SHP77 (cell line): Measurements from ENCODE around the gene ENTREP3.
"Not testable (repeated sequence)": the region's sequence is repeated elsewhere in the genome, so short reads cannot be mapped to it uniquely, and the experiment has no call there.

Experiments
- DNase-seq, 2 experiments: peaks; one replicate each; lab custom pipeline; 2025; lab: John Stamatoyannopoulos, UW

The ENTREP3 gene

DNA sequence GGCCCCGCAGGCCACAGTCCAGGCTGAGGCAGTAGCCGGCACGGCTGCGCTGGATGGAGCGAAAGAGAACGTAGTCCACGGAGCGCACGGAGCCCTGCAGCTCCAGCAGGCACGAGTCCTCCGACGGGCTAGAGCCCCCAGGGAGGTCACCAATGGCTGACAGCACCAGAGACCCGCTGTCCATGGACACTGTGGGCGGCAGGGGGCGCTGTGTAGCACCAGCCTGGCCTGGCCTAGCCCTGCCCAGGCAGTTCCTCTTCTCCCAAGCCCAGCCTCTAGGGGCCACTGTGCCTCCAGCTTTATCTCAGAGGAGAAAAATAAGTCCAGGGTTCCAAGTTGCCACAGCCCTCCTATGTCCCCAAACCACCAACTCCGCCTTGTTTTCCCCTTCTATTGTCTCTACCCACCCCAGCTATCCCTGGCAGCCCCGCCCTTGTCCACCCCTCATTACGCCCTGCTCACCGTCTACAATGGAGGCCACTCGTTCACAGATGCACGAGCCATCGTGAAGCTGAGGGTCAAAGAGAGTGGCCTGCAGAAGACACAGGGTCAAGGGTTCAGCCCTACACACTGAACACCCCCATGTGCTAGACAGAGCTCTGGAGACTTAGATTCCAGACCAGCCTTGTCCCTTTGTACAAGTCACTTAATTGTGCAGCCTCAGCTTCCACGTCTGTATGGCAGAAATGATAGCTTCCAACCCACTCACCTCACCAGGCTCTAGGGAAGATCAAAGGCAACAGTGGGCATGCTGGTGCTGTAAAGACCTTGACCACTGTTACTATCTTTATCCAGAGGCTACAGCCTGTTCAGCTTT lies 4.4 kb downstream of the ENTREP3 start:
- DNase-seq: peak; percentile 97 to 98

DNA sequence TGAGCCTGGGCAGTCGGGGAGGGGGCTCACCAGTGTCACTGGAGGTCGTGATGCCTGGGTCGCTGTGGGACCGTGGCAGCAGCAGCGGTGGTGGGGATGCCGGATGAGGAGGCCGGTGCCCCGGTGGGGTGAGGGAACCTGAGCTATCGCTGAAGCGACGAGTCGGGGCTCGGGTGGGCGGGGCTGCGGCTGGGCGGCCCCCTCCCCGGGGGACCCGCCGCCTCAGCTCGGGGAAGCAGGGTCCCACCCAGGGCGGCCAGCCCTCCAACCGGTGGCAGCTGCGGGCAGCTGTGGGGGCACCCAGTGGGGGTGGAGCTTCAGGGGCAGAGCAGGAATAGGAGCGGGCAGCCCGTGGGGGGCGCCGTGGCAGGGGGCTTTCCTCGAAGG lies 5.0 kb downstream of the ENTREP3 start:
- no peak for DNase-seq

DNA sequence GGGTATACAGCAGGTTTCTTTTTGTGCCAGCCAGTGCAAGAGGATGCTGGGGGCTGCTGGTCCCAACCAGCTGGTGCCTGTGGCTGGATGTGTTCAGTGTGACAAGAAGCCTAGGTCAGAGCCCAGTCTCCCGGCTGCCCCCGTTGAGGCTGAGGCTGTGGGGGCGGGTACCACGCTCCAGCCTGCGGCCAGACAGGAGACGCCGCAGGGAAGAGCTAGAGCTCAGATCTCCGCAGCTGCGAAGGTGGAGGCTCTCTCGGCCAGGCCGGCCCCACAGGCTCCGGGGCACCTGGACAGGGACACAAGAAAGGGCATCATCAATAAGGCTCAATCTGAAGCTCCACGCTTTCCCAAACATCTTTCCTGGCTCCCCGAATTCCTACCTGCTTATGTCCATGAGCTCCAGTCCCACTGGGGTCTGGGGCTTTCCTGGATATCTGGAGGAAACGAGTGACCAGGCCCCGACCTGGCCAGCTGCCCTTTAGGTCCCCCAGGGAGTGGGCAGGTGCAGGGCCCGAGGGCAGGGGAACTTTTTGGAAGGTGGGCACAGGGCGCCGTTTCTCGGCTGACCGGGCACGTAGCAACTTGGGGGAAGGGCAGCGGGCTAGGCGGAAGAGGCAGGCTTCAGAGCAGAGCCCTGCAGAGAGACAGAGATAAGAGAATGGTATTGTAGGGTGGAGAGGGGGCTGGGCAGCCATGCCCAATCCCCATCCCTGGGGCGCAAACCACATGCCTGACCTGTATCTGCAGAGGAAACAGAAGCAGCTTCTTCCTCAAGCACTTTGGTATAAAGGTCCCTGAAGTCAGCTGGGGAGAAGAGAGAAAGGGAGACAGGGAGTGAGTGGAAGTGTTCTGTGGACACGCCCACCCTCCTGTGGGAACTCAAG lies 7.4 kb downstream of the ENTREP3 start:
- DNase-seq: no peak

DNA sequence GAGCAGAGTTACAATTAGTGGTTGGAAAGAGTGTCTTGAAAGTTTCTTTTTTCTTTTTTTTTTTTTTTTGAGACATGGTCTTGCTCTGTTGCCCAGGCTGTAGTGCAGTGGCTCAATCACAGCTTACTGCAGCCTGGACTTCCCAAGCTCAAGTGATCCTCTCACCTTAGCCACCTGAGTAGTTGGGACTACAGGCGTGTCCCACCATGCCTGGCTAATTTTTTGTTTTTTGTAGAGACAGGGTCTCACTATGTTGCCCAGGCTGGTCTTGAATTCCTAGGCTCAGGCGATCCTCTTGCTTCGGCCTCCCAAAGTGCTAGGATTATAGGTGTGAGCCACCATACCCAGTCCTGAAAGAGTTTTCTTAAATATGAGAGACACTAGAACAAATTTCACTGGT lies 8.5 kb downstream of the ENTREP3 start:
- not testable (repeated sequence) for DNase-seq

DNA sequence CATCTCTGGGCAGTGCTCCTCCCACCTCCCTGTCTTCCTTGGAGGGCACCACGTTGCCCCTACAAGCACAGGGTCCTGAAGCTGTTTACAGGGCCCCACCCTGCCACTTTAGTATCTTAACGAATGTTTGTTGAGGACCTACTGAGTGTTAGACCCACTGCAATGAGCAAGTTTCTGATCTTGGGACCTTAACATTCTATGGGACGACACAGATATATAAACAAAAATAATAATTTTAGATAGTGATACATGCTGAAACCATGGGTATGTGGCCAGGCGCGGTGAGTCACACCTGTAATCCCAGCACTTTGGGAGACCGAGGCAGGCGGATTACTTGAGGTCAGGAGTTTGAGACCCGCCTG lies 10.1 kb downstream of the ENTREP3 start:
- no peak for DNase-seq

DNA sequence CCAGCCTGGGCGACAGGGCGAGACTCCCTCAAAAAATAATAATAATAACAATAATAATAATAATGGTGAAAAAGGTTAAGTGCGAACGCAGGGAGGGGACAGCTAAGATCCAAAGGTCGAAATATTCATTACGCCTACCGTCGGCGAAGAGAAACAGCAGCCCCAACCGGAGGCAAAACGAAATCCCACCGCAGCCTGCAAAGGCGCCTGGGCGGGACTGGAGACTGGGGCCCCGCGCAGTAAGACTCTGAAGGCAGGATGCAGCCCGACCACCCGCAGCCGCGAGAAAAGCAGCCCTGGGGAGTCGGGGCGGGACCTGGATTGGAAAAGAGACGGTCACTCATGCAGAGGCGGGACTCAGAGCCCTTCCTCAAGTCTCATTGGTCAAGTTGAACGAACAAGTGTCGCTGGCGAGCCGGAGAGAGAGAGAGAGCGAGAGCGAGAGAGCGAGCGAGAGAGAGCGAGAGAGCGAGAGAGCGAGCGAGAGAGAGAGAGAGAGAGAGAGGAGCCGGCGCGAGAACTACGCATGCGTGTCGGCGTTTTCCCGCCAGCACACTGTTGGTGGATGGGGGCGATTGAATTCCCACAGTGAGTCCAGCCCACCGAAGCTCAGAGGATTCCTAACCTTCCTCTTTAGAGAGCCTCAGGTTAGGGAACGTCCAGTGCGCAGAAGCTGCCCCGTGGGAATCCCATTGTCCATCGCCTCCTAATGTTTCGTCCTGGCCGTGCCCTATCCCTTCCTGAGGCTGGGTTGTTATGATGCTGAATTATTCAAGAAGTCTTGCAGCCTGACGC lies 10.7 kb downstream of the ENTREP3 start:
- DNase-seq: peak; percentile 100

DNA sequence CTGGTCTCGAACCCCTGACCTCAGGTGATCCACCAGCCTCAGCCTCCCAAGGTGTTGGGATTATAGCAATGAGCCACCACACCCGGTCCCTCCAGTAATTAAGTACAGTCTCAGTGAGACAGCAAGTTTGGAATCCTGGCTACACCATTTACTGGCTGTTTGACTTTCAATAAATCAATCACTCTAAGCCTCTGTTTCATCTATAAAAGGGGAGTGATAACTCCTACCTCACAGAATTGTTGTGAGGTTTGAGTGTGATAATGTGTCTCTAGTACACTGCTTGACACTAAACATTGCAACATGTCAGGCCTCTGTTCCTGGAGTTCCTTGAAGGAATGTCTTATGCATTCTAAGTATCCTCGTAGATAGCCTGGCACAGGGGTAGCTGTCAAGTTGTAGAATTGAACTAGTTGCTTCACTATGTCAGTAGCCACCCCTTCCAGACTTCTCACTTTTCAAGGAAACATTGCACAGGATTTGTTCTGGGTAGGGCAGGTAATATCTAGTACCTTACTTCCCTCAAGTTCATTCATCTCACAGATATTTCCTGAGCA lies 12.4 kb downstream of the ENTREP3 start:
- no peak for DNase-seq

DNA sequence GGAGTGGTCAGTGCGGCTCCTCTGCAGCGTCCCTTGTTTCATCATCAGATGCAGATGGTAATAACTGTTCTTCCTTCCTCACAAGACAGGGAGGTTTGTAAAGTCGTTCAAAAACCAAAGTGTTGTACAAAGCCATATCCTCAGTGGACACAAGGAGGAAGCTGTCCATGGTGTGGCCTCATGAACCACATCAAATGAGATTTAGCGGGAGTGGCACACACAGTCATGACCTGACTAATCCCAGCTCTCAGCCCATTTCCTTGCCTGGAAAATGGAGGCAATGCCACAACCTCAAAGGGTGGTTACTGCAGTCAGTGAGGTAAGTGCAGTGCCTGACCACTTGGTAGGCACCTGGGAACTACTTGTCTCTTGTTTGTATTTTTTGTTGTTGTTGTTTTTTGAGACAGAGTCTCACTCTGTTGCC lies 13.4 kb downstream of the ENTREP3 start:
- no peak for DNase-seq

DNA sequence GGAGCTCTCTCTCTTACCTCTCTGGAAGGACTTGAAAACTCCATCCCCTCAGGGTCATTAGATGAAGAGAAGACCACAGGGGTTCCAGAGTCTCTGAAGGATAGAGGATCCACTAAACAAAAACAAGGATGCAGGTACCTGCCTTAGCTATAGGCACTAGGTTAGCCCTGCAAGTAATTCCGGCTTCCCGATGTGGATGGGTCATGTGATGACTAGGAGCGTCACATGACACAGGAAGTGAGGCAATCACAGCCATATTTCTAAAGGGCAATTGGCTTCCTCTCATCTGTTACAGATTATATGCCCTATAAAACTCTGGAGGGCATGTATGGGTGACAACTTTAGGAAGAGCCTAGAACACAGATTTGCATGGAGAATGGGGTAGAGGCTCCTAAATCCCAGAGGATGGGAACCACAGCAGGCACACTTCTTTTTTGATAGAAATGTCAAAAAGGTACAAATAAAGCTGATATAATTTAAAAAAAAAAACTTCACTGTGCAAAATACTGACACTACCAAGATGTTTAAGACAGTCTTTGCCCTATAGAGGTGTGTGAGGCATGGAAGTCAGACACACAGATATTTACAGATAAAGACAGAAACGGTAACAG lies 14.1 kb downstream of the ENTREP3 start:
- DNase-seq: peak; percentile 93 to 94

DNA sequence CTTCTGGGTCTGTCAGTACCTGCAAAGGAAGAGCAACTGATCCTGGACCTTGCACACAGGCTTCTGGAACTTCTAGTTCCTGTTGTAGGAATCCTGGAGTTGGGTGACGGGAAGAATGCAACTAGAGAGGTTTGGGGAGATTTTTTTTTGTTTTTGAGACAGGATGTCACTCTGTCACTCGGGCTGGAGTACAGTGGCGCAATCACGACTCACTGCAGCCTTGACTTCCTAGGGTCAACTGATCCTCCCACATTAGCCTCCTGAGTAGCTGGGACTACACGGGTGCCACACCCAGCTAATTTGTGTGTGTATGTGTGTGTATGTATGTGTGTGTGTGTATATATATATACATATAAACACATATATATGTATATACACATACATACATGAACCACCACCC lies 18.8 kb downstream of the ENTREP3 start:
- no peak for DNase-seq

DNA sequence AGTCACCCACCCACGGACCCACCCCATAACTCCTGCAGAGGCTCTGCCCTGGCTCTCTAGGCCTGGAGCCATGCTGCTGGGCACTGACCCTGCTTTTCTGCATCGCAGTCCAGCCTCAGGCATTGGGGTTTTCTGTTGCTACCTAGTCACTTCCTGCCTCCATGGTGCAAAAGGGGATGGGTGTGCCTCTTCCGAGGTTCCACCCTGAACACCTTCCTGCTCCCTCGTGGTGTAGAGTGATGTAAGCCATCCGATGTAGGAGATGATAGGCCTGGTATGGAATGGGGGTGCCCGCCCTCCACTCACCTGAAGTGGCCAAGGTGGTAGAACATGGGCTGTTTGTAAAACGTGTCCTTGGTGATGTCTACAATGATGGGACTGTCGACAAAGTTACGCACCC lies 19.9 kb downstream of the ENTREP3 start:
- DNase-seq: not testable (repeated sequence)

DNA sequence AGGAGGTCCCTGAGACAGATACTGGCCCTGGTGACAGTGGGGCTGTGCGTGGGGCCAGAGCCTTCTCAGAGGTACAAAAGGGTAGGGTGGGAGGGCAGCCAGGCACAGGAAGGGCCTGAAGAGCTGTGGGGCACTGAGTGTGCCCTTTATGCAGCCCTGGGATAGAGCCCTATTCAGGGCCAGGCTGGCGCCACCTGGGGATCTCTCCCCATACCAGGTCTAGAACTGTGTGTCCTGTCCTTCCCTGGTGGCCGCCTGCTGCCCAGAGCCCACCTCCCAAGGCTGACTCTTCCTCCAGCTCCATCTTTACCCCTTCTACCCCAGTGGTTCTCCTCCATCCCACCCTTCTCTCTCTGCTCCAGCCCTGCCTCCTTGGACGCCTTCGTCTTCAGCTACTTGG lies 21.8 kb downstream of the ENTREP3 start:
- not testable (repeated sequence) for DNase-seq

DNA sequence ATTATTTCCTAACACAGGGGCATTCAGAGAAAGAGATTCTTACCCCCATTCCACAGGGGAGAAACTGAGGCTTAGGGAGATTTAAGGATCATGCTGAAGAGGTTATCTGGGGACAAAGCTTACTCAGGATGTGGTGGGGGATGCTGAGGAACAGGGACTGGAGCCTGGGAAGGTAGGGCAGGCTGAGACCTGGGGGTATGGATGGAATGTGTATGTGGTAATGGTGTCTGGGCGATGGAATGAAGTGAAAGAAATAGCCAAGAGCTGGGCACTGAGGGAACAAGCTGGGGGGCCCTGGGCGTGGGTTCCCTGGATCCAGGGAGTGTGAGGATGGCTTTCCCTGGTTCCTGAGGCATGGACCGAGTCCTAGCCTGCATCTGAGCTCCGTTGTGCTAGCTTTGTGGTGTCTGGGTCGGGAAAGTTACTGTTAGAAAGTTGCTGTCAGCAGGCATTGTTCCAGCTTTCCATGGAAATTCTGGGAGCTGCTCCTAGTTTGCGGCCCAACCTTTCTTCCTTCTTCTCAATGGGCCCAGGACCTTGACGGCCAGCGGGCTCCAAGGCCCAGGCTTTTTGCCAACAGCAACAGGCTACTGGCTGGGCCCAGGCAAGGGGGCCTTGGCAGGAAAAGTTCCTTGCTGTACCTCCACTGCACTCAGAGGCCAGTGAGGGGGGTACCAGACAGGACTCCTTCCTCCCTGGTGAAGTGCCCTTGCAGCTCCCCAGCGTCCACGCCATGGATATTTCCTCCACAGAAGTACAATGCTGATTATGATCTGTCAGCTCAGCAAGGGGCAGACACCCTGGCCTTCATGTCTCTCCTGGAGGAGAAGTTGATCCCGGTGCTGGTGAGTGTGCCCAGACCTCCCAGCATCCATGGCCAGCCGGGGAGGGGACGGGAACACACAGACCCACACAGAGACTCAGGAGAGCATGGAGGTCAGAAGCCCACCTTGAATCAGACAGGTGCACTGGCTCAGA lies 23.0 kb downstream of the ENTREP3 start:
- not testable (repeated sequence) for DNase-seq

DNA sequence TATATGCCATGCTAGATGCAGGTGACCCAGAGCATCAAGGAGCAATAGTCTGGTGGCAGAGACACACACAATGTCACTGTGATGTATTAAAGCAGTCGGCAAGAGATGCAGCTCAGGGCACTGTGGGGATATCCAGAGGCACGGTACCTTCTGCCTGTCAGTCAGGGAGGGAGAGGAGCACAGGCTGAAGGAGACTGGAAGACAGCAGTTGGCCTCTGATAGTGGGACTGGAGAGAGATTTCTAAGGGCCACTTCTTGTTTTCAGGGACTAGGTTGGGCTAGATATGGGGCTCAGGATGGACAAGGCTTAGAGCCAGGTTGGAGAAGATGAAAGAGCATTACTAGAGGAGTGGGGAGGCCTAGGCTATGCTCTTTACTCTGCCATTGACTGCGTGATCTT lies 24.0 kb downstream of the ENTREP3 start:
- DNase-seq: not testable (repeated sequence)

DNA sequence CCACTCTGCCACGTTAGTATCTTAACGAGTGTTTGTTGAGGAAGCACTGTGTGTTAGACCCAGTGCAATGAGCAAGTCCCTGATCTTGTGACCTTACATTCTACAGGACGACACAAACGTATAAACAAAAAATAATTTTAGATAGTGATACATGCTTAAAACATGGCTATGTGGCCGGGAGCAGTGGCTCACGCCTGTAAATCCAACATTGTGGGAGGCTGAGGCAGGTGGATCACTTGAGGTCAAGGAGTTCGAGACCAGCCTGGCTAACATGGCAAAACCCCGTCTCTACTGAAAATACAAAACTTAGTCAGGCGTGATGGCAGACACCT lies 27.2 kb downstream of the ENTREP3 start:
- no peak for DNase-seq

DNA sequence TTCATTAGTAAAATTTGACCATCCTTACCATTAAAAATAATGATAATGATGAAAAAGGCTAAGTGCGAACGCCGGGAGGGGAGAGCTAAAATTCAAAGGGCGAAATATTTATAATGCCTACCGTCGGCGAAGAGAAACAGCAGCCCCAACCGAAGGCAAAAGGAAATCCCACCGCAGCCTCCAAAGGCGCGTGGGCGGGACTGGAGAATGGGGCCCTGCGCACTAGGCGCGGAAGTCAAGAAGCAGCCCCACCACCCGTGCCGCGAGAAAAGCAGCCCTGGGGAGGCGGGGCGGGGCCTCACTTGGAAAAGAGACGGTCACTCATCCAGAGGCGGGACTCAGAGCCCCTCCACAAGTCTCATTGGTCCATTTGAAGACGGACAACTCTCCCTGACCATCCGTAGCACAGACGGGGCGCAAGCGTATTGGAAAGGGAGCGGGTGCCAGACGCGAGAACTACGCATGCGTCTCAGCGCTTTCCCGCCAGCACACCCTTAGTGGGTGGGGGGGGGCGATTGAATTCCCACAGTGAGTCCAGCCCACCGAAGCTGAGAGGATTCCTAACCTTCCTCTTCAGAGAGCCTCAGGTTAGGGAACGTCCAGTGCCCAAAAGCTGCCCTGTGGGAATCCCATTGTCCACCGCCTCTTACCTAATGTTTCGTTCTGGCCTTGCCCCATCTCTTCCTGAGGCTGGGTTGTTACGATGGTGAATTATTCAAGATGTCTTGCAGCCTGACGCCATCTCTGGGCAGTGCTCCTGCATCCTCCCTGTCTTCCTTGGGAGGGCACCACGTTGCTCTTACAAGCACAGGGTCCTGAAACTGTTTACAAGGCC lies 27.8 kb downstream of the ENTREP3 start:
- peak; percentile 100 for DNase-seq

DNA sequence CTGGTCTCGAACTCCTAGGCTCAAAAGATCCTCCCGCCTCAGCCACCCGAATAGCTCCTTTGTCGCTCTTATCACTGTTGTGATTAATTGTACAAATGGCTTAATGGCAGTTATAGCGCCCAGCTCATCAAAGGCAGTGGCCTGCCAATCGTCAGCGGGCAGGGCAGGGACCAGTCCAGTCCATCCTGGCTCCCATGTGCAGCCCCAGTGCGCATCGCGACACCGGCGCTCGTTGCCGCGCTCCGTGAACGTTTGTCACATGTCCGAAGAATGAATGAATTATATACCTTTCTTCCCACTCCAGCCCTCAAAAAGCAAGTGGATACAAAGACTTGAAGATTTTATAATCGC lies 28.4 kb downstream of the ENTREP3 start:
- peak; percentile 74 to 82 for DNase-seq

DNA sequence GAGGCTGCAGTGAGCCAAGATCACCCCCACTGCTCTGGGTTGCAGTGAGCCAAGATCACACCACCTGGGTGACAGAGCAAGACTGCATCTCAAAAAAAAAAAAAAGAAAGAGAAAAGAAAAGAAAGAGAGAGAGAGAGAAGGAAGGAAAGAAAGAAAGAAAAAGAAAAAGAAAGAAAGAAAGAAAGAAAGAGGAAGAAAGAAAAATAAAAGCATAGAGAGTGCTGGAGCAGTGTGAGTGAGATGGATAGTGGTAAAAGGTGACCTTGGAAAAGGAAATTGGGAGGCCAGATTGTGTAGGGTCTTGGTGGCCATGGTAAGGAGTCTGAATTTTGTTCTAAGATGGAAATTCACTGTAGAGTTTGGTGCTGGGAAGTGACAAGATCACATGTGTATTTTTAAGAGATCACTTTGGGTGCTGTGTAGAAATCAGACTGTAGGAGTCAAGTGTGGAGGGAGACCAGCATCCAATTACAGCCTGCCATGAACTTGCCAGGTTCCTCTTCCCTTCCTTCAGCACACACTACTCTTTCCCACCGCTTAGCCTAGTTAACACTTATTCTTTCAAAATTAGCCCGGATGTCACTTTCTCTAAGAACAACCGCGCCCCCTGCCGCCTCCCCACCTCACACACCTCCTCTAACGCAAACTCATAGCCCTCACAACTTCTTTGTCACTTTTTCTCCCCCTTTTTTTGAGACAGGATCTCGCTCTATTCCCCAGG lies 28.9 kb downstream of the ENTREP3 start:
- peak; percentile 81 to 88 for DNase-seq

DNA sequence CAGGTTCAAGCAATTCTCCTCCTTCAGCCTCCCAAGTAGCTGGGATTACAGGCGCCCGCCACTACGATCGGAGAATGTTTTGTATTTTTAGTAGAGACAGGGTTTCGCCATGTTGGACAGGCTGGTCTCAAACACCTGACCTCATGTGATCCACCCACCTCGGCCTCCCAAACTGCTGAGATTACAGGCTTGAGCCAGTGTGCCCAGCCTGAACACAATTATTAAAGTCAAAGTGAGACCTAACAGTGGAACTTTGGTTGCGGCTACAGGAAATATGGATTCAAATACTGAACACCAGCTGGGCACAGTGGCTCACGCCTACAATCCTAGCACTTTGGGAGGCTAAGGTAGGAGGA lies 29.9 kb downstream of the ENTREP3 start:
- DNase-seq: not testable (repeated sequence)
